SHP77 (cell line): ENCODE measurements around the gene BIRC5.
A peak's percentile ranks its signal among the peaks of the same experiment; 100 is the strongest.
"Not testable (repeated sequence)": the region's sequence is repeated elsewhere in the genome, so short reads cannot be mapped to it uniquely, and the experiment has no call there.

ENCODE experiments used
- DNase-seq, 2 experiments: peaks; one replicate each; lab custom pipeline; 2025; lab: John Stamatoyannopoulos, UW

Gene BIRC5

GRCh38 chr17:78225088-78225865 lies 11.2 kb downstream of the BIRC5 start:
- DNase-seq, result no peak

GRCh38 chr17:78226055-78226758 lies 12.2 kb downstream of the BIRC5 start:
- peak in 1 of 2 experiments; percentile 44 for DNase-seq

- DNase-seq, result peak; percentile 77 to 94
Measured at GRCh38 chr17:78226759-78227454, 12.9 kb downstream of the BIRC5 start.

GRCh38 chr17:78227455-78227916 lies 13.4 kb downstream of the BIRC5 start:
- peak; percentile 93 to 95 for DNase-seq

- no peak for DNase-seq
Measured at GRCh38 chr17:78228176-78228575, 14.1 kb downstream of the BIRC5 start.

GRCh38 chr17:78230252-78230962 lies 16.4 kb downstream of the BIRC5 start:
- DNase-seq, result no peak

- no peak for DNase-seq
Measured at GRCh38 chr17:78230996-78231935, 17.2 kb downstream of the BIRC5 start, which contains the start of gene TMEM235. Gene TMEM235 (plus strand): TSS chr17:78231631. CDS start chr17:78232024, 393 bp downstream.

GRCh38 chr17:78231991-78232858 lies 18.2 kb downstream of the BIRC5 start:
- no peak for DNase-seq

GRCh38 chr17:78232859-78233173 lies 18.8 kb downstream of the BIRC5 start:
- DNase-seq, result no peak

- no peak for DNase-seq
Measured at GRCh38 chr17:78233678-78234077, 19.6 kb downstream of the BIRC5 start.

- no peak for DNase-seq
Measured at GRCh38 chr17:78234261-78234865, 20.3 kb downstream of the BIRC5 start.

- DNase-seq, result not testable (repeated sequence)
Measured at GRCh38 chr17:78235022-78235421, 21.0 kb downstream of the BIRC5 start.

- DNase-seq, result no peak
Measured at GRCh38 chr17:78235885-78236284, 21.8 kb downstream of the BIRC5 start.

GRCh38 chr17:78236362-78237127 lies 22.5 kb downstream of the BIRC5 start:
- DNase-seq, result no peak

- DNase-seq, result peak; percentile 56 to 71
Measured at GRCh38 chr17:78237401-78238012, 23.5 kb downstream of the BIRC5 start.

GRCh38 chr17:78238823-78239488 lies 24.9 kb downstream of the BIRC5 start:
- DNase-seq, result peak in 1 of 2 experiments; percentile 71

GRCh38 chr17:78239489-78239931 lies 25.5 kb downstream of the BIRC5 start:
- DNase-seq, result no peak
